GM18520 (cell line): ENCODE measurements around the gene NTSR1.

Source experiments
- ATAC-seq: cut with Tn5 transposase; IDR thresholded peaks from one replicate; pipeline ENCODE4 v1.9.1; 2021; ENCODE audit not compliant: unreplicated experiment

The NTSR1 gene

GRCh38 chr20:62708591-62709536 lies at the start of gene NTSR1:
Gene NTSR1 (plus strand): TSS chr20:62708836. CDS start chr20:62709208, 372 bp downstream.
- no peak for ATAC-seq

- no peak for ATAC-seq
Observed at GRCh38 chr20:62659488-62660239, 49.0 kb upstream of the NTSR1 start.

GRCh38 chr20:62660240-62660615 lies 48.4 kb upstream of the NTSR1 start:
- ATAC-seq: no peak

- no peak for ATAC-seq
Observed at GRCh38 chr20:62660768-62661167, 47.9 kb upstream of the NTSR1 start.

- no peak for ATAC-seq
Observed at GRCh38 chr20:62661647-62662046, 47.0 kb upstream of the NTSR1 start.

- ATAC-seq: no peak
Observed at GRCh38 chr20:62662422-62662821, 46.2 kb upstream of the NTSR1 start.

GRCh38 chr20:62663145-62664018 lies 45.3 kb upstream of the NTSR1 start:
- ATAC-seq: no peak

GRCh38 chr20:62664019-62664971 lies 44.3 kb upstream of the NTSR1 start:
- no peak for ATAC-seq

GRCh38 chr20:62665153-62665754 lies 43.4 kb upstream of the NTSR1 start:
- no peak for ATAC-seq

GRCh38 chr20:62665826-62666735 lies 42.6 kb upstream of the NTSR1 start:
- no peak for ATAC-seq

- no peak for ATAC-seq
Observed at GRCh38 chr20:62666736-62667529, 41.7 kb upstream of the NTSR1 start.

- no peak for ATAC-seq
Observed at GRCh38 chr20:62667530-62668440, 40.9 kb upstream of the NTSR1 start.

GRCh38 chr20:62668441-62669027 lies 40.1 kb upstream of the NTSR1 start:
- no peak for ATAC-seq

- no peak for ATAC-seq
Observed at GRCh38 chr20:62669249-62669648, 39.4 kb upstream of the NTSR1 start.

- ATAC-seq: no peak
Observed at GRCh38 chr20:62670156-62670555, 38.5 kb upstream of the NTSR1 start.

GRCh38 chr20:62670998-62671397 lies 37.6 kb upstream of the NTSR1 start:
- ATAC-seq: no peak
